GM21619 (cell line): Measurements from ENCODE around the gene GGNBP2.
"Not testable (repeated sequence)": the region's sequence is repeated elsewhere in the genome, so short reads cannot be mapped to it uniquely, and the experiment has no call there.

Experiments
- ATAC-seq: cut with Tn5 transposase; IDR thresholded peaks from one replicate; pipeline ENCODE4 v1.9.1; 2021; ENCODE audit not compliant: unreplicated experiment

Gene GGNBP2, protein sequence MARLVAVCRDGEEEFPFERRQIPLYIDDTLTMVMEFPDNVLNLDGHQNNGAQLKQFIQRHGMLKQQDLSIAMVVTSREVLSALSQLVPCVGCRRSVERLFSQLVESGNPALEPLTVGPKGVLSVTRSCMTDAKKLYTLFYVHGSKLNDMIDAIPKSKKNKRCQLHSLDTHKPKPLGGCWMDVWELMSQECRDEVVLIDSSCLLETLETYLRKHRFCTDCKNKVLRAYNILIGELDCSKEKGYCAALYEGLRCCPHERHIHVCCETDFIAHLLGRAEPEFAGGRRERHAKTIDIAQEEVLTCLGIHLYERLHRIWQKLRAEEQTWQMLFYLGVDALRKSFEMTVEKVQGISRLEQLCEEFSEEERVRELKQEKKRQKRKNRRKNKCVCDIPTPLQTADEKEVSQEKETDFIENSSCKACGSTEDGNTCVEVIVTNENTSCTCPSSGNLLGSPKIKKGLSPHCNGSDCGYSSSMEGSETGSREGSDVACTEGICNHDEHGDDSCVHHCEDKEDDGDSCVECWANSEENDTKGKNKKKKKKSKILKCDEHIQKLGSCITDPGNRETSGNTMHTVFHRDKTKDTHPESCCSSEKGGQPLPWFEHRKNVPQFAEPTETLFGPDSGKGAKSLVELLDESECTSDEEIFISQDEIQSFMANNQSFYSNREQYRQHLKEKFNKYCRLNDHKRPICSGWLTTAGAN

DNA sequence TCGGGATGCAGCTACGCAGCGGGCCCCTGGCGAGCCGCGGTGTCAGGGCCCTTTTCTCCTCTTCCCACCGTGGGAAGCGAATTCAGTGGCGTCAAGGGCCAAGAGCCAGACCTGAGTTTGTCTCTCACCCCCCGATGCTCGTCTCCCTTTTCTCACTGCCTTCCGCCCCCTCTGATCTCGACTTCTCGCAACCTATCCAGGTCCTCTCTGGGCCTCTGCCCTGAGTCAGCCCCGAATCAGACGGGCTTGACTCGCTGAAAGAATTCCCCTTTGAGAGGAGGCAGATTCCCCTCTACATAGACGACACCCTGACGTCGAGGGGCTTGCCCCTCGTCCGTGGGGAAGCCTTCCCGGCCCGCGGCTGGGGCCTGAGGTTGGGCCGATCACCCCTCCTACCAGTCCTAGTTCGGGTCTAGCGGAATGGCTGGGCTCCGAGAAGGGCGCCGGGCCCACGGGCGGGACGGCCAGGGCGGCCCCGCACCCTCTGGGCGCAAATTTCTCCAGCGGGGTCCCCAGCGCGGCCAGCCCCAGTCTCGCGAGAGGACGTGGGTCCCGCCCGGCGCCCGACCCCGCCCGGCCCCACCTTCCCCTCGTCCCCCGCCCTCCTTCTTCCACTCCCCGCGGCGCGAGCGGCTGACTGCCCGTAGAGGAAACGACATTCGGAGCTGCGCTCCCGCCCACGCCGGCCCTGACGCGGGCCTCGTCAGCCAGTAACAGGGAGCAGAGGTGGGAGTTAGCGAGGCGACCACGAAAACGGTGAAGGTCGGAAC lies at the start of gene GGNBP2:
Gene GGNBP2 (plus strand): TSS at position 613 of the 770 bp plus-strand sequence. CDS start 806 bp downstream, outside the sequence.
- ATAC-seq = peak; percentile 43

DNA sequence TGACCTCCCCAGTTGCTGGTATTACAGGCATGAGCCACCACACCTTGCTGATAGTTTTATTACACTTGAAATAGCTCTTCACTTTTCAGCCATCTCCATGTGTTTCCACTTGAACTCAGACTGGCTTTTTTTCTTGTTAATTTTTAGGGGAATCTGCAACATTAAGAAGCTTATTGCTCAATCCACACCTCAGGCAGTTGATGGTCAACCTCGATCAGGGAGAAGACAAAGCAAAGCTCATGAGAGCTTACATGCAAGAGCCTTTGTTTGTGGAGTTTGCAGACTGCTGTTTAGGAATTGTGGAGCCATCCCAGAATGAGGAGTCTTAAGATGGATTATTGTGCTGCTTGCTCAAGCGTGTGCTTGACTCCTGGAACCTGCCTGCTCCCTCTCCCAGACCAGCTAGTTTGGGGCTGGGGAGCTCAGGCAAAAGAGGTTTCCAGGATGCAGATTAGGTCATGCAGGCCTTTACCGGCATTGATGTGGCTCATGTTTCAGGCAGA lies 49.6 kb upstream of the GGNBP2 start:
- no peak for ATAC-seq

DNA sequence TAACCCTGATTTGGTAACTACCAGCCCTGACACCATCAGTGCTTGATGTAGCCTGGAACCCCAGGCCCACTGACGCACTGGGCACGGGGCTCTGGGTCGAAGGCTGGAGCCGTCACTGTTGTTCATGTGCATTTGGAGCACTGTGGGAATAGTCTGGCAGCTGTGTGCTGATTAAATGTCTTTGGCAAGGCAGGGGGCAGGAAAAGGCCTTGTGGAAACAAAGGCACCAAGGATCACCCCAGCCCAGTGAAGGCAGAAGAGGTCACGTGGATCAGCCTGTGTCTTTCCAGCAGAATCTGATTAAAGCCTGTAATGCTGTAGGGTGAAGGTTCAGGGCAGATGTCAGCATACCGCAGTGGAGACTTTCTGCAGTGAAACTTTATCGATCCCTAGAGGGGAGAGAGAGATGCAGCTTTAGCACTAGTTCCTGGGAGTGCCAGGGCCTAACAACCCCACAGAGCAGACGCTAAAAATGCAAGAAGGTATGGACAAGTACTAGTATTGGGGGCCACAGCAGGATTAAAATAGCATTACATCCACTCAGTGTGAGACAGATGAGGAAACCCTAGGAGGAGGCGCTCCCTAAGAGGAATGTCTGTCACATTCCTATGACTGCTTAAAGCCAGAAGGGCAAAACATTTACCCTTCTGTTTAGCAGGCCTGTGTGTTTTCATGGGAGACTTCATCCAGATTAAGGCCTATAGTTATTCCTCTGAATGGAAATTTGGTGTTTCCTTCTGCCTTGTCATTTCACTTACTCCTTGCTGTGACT lies 48.5 kb upstream of the GGNBP2 start:
- ATAC-seq = no peak

DNA sequence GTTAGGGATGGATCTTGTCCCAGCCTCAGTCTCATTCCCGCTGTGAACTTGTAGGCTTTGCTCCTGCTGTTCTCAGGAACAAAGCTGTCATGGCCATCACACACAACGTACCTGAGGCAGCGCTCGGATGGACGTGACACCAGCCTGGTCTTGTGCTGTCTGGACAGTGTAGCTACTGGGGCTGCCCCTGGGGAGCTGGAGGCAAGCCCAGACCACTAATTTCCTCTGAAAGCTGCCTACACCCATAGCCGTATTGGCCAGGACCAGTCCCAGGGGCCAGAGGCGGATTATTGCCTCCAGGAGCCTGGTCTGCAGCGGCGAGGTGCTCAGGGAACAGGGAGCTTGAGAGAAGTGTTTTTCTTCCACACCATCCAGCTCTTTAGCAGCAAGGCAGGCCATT lies 46.6 kb upstream of the GGNBP2 start:
- no peak for ATAC-seq

DNA sequence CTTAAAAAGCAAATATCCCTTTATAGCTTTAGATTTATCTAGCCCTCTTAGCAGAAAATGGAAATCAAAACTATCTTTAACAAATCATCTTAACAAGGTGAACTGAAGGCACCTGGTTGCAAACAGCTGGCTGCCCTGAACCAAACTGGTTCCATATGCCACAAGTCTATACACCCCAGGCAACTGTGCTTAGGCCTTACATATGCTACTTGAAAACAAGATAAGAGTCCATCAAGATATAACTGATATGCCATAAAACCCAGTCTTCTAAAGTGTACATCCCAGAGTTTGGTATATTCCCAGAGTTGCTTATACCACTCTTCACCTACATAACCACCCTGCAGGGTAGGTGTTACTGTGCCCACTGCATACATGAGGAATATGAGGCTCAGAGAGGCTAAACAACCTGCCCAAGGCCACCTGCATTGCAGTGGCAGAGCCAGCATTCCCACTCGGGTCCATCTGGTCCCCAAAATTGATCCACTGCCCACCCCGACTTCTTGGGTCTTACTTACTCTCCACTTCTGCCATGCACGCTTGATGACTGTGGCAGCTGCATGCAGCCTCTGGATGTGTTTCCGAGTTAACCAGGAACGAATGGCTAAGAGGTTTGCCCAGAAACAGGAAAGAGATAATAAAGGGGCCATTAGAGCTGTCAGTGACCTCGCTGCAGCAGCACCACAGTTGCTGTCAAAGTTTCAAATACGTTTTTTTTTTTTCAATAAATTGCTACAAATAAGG lies 46.0 kb upstream of the GGNBP2 start:
- ATAC-seq = no peak

DNA sequence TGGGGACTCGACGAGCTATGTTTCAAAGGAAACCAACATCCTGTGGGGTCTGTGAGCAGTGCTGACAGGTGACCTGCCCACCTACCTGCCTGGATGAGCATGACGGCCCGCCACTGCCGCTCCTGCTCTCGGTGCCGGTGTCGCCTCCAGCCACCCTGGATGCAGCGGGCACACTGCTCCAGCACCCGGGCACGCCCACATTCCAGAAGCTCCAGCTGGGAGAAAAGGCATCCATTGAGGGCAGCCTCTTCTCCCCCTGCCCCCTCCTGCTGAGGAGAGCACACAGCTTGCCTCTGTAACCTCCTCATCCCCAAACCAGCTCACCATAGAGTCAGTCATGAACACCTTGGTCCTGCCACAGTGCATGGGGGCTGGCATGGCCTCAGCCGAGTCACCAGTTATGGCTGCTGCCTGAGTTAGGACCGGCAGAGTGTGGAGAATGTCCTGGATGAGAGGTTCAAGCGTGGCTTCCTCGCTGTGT lies 43.9 kb upstream of the GGNBP2 start:
- ATAC-seq = no peak

DNA sequence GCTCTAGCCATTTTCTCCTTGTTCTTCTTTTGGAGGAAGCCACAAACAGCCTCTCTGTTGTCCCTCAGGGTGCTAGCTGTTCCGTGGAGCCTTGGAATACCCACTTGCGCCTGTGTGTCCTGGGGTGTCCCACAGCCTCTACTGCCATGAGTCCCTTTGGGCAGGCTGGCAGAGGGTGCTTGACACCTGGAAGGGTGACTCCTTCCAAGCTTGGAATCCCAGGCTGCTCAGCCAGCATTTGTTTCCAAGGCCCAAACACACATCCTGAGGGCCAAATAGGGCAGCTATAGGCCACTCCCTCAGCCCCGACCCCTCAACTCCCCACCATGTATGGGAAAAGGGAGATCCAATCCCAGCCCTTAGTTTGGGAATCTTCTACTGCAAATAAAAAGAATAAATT lies 43.4 kb upstream of the GGNBP2 start:
- ATAC-seq = no peak

DNA sequence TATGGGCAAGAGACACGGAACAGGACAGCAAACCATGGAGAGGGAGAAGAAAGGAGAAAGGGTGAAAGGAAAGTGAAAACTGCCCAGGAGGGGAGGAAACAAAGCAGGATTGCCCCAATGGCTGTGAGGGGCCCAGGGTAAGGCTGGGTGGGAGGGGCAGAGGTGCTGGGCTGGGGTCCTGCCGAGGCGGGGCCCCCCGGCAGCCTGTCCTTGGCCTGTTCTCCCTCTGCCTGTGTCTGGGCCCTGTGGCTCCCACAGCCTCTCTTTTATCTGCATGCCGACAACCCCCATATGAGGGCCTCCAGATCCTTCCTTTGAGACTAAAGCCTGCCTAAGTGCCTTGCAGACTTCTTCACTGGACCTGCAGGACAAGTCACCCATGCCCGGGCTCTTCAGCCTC lies 42.8 kb upstream of the GGNBP2 start:
- no peak for ATAC-seq

DNA sequence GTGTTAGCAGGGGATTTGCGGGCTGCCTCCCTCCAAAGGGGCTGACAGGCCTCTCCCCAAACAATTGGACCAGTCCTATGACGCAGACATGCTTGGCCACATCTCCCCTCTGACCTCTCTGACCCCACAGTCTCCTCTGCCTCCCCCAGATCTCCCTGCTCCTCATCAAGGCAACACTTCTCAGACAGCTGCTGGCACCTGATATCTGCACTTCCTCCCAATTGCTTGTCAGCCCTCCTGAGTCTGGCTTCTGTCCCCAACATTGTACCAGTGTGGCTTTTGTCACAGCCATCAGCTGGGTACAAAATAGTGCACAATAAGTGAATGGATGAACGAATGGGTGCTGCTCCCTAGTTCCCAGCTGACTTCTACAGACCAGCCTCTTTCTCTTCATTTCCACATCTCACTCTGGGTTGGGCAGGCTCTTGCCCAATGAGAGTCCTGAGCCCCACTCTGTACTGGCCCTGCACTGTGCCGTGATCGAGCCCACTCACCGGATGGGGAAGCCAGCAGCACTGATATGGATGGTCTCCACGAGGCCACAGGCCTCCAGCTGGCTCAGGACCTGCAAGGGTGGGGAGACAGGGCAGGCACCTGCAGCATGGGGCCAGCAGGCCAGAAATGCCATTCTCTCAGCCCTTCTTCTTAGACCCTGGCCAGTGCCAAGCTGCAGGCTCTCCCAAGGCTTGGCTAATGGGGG lies 41.1 kb upstream of the GGNBP2 start:
- no peak for ATAC-seq

DNA sequence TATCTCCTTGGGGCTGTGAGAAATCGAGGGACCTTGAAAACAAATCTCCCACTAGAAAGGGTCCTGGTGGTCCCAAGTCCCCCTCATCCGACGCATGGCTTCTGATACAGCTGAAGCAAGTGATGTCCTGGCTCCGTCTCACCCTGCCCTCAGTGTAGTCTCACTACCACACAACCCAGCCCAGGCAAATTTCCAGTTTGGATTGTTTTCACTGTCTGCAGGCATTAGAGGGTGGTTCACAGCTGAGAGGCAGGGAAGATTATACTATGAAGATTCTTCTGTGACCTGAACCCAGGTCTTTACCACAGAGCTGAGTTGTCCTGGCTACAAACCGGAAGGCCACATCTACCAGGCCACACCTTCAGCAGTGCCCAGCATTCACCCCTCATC lies 40.6 kb upstream of the GGNBP2 start:
- no peak for ATAC-seq

DNA sequence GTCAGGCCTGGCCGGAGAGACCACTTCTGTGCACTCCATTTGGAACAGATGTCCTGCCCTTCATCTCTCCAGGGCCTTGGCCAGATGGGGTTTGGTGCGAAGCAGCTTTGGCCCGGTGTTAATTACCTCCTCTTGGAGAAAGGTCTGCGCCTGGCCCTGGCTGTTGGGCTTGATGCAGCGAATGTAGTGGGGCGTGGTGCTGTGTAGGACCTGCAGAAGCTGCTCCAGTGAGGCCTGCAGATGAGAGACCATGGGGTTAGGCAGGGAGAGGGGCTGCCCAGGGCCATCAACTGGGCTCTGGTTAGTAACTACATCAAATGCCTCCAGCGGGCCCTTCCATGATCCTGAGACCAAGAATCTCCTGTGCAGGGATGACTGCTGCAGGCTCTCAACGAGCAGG lies 39.5 kb upstream of the GGNBP2 start:
- ATAC-seq = no peak

DNA sequence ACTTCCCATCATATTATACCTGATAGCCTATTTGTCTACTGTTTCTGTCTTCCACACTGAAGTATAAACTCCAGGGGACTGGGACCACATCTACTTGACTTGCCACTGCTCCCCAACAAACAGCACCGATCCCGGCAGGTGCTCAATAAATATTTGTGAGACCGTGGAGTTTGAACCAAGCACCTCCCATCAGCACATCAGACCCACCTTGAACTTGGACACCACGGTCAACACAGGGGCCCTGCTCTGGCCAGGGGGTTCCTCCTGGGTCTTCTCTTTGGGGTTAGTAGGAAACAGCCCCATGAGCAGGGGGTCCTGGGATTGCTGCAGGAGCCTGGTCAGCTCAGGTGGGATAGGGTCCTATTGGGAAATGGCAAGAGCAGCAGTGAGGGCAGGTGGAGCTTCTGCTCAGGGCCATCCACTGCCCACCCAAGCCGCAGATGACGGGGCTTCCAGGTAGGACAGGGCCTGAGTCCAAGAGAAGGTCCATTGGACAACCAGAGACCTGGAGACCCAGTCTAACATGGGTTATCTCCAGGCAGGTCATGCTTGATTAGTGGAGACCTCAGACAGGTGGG lies 38.4 kb upstream of the GGNBP2 start:
- ATAC-seq = no peak

DNA sequence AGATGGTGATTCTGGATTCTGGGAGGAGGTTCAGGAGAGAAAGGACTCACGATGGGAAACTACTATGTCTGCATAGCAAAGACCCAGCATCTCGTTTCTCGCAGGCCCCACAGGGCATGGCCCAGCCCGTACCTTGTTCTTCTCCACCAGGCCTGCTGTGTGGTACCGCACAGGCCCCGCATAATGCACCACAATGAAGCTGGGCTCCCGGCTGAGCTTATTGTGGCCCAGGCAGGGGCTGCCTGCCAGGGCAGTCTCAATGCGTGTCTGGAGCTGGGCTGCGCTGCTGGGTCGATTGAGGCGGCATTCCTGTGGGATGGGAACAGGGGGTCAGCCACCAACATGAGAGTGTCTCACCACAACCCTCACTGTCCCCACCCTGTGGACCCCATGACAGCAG lies 37.9 kb upstream of the GGNBP2 start:
- ATAC-seq = no peak

DNA sequence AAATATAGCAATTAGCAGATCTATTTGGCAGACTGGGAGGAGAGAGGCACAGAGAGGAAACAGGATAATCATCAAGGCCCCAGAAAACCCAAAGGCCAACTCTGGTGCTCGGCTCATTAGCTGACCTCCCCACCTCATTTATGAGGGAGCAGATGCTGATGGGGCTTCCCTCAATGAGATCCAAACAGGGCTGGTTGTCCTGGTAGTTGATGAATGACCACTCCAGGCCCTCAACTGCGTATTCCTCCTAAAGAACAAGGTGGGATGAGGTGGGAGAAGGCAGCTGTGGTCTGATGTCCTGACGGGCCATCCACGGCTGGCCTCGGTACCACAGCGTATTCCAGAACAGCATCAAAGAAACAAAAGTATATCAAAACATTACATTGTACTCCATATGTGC lies 37.5 kb upstream of the GGNBP2 start:
- no peak for ATAC-seq

DNA sequence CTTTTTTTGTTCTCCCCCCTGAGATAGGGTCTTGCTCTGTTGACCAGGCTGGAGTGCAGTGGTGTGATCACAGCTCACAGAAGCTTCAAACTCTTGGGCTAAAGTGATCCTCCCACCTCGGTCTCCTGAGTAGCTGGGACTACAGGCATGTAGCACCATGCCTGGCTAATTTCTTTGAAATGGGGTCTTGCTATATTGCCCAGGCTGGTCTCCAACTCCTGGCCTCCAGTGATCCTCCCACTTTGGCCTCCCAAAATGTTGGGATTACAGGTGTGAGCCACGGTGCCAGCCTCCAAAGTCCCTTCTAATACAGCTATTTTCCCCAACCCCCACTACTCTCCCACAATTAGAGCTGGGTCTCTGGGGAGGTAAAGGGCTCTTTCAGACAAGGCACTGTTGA lies 36.3 kb upstream of the GGNBP2 start:
- ATAC-seq = not testable (repeated sequence)

DNA sequence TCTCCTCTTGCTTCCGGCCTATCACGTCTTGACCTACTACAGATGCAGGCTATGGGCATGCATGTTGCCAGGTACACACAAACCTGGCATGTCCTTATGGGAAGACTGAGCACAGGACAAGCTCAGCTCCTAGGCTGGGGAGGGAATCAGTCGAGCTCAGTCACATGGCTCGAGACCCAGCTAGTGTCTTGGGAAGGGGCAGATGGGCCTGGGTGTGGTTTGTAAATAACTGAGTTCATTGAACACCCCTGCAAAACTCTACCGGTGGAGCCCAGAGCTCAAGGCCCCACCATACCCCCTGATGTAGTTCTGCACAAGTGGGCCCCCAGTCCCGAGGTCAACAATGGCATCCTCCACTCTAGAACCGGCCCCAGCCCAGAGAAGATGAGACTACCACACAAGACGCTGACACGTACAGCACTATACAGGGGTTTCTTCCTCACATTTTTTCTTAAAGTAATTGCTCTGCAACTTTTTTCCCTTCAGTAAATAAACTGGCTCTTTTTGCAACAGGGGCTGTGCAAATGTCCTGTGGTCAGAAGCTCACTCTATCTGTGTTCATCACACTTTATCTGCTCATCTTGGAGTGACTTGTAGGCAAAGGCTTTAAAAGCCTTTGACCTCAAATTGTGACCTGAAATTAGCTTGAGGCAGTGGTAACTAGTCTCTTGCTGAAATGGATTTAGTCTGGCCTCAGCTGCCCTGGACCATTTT lies 35.3 kb upstream of the GGNBP2 start:
- ATAC-seq = no peak

DNA sequence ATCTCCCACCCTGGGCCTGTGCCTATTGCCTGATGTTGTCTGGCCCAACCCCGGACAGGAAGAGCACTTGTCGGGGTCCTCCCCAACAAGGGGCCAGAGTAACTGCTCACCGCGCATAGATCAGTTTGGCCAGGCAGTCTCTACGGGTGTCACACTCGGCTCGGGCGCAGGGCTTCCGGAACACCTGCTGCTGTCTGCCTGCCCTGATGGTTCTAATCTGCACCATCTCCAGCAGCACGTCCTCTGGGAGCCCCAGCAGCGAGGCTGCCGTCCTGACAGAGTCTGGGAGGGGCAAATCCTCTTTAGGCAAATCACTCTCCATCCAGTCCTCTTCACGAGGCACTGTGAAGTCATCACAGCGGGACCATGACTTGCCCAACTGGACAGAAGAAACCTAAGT lies 34.1 kb upstream of the GGNBP2 start:
- no peak for ATAC-seq

DNA sequence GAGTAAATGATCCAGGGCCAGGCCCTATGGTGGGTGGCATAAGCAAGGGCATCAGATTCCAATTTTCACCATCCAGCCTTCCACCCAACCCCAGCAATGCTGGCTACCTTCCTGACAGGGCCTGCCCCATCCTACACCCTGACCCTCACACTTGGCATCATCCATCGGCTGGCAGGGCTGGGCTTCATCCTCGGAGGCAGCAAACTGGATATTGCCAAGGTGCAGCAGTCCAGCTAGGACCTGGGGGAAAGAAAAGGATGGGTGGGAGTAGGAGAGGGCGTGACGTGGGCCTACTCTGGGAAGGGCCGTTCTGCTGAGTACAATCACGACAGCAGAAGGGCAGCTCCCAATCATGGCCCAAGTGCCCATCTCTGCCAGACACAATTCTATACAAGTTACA lies 33.5 kb upstream of the GGNBP2 start:
- no peak for ATAC-seq
